ENCODE measurements around the gene C20orf204.
"Not testable (repeated sequence)": the region's sequence is repeated elsewhere in the genome, so short reads cannot be mapped to it uniquely, and the experiment has no call there.

Gene C20orf204

DNA sequence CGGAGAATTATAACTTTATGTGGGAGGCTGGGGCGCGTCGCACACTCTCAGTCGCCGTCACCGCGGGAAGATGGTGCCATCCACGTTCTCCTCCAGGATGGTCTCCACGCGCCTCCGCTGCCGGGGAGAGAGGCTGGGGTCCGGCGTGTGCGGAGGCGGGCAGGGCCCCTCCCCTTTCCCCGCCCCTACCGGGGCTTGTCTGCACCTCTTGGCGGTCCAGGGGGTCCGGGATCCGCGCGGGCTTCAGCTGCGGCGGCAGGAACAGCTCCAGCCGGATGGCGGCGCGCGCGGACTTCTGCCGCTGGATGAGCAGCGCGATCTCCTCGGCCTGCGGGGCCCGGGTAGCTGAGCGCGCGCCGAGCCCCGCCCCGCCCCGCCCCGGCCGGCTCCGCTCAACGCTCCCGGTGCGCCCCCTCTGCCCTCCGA, 47.4 kb downstream of the C20orf204 start:
- peak; percentile 53 to 66 for DNase-seq (ENCODE audit: low read depth in 2 of 2)

DNA sequence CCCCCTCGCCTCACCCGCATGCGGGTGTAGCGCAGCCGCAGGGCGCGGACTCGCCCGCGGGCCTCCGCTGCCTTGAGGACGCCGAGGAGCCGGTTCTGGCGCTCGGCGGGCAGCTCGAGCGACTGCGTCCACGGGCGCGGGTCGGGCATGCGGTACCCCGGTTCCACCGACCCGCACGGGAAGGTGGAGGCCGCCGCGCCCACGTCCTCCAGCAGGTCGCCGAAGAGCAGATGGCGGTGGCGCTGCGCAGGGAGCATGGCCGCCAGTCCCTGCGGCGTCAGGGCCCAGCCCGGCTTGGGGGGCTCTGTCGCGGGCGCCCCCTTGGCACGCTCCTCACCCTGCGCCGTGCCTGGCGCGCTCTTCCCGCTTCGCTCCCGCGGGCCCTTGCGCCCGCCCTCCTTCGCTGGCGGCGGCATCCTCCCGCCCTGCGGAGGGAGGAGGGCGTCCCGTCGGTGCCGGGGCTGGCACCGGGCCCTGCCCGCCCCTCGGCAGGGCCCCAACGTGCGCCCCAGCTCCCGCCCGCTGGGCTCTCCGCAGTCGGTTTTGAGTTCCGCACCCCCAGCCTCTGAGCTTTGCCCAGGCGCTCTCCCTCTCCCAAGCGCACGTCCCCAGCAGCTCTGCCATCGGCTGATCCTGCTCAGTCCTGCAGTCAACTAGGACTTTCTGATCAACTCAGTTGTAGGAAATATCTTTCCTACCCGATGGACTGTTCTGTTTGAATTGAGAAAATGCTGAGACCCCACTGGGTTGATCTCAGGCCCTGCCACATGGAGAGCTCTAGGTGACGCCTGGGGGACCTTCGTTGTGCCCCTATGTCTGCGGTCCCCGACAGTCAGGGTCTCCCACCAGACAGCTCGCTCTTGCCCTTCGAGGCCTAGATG, 48.1 kb downstream of the C20orf204 start, which contains the start of gene LKAAEAR1:
TSS of gene LKAAEAR1 (minus strand) at position 595 of the 881 bp plus-strand sequence. CDS start at position 416, 179 bp downstream.
- no peak for DNase-seq (ENCODE audit: low read depth in 2 of 2)

DNA sequence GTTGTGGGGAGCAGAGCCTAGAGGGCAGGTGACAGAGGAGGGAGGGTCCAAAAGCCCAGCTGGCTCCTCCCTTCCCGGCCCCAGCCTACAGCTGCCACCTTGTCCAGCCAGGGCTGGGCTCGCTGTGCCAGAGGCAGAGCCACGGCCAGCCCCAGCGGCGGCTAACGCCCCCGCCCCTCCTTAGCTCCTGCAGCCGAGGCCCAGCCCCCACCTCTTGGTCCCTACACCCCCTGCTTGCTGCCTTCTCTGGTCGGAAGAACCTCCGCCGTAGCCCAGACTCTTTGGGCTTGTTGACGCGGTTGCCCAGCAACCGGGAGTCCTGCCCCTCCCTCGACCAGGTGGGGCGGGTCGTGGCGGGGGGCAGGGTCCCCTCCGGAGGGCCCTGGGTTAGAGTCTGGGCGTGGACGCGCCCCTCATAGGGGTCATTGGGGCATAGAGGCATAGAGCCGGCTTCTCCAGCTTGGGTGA, 48.7 kb downstream of the C20orf204 start:
- no peak for DNase-seq (ENCODE audit: low read depth in 2 of 2)

DNA sequence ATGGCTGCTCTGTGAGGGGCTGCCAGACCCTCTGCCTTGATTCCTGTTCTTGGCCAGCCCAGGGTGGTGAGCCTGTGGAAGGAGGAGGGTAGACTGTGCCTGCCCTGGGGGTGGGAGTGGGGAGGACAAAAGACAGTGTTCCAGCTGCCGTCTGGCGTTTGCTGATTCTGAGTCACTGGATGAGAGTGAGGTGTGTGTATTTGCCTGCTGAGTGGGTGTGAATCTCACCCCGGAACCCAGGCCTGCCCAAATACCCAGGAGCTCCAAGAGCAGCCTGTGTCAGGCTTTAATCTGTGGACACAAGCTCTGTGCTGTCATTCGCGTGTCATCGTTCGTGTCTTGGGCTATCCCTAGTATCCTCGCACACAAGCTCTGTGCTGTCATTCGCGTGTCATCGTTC, 50.8 kb downstream of the C20orf204 start:
- DNase-seq (ENCODE audit: low read depth in 2 of 2), result no peak

DNA sequence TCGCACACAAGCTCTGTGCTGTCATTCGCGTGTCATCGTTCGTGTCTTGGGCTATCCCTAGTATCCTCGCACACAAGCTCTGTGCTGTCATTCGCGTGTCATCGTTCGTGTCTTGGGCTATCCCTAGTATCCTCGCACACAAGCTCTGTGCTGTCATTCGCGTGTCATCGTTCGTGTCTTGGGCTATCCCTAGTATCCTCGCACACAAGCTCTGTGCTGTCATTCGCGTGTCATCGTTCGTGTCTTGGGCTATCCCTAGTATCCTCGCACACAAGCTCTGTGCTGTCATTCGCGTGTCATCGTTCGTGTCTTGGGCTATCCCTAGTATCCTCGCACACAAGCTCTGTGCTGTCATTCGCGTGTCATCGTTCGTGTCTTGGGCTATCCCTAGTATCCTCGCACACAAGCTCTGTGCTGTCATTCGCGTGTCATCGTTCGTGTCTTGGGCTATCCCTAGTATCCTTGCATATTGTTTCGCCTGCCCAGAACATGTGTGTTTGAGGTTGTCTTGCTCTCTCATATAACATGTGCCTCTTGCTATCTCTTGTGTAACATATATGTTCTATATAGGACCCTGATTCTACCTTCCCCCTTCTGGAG, 51.3 kb downstream of the C20orf204 start:
- not testable (repeated sequence) for DNase-seq (ENCODE audit: low read depth in 2 of 2)

DNA sequence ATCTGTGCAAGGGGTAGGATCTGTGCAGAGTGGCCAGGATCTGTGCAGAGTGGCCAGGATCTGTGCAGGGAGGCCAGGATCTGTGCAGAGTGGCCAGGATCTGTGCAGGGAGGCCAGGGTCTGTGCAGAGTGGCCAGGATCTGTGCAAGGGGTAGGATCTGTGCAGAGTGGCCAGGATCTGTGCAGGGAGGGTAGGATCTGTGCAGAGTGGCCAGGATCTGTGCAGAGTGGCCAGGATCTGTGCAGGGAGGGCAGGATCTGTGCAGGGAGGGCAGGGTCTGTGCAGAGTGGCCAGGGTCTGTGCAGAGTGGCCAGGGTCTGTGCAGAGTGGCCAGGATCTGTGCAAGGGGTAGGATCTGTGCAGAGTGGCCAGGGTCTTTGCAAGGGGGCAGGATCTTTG, 52.6 kb downstream of the C20orf204 start:
- DNase-seq (ENCODE audit: low read depth in 2 of 2), result not testable (repeated sequence)

Data from stimulated activated CD4-positive, alpha-beta T cell treated with anti-CD3 and anti-CD28 coated beads, Interleukin-4, amount 100 ng/mL, for 48 hours (primary cell).